ENCODE measurements around the gene UBASH3B.
A peak's percentile ranks its signal among the peaks of the same experiment; 100 is the strongest.
"Not testable (repeated sequence)": the region's sequence is repeated elsewhere in the genome, so short reads cannot be mapped to it uniquely, and the experiment has no call there.

UBASH3B gene, protein sequence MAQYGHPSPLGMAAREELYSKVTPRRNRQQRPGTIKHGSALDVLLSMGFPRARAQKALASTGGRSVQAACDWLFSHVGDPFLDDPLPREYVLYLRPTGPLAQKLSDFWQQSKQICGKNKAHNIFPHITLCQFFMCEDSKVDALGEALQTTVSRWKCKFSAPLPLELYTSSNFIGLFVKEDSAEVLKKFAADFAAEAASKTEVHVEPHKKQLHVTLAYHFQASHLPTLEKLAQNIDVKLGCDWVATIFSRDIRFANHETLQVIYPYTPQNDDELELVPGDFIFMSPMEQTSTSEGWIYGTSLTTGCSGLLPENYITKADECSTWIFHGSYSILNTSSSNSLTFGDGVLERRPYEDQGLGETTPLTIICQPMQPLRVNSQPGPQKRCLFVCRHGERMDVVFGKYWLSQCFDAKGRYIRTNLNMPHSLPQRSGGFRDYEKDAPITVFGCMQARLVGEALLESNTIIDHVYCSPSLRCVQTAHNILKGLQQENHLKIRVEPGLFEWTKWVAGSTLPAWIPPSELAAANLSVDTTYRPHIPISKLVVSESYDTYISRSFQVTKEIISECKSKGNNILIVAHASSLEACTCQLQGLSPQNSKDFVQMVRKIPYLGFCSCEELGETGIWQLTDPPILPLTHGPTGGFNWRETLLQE

GRCh38 chr11:122655527-122656072 is at the start of gene UBASH3B:
Gene UBASH3B (plus strand): TSS chr11:122655722. CDS start chr11:122656050, 328 bp downstream.
- DNase-seq, result peak; percentile 89

GRCh38 chr11:122607162-122607561 is 48.4 kb upstream of the UBASH3B start:
- DNase-seq, result not testable (repeated sequence)

- DNase-seq, result no peak
Measured at GRCh38 chr11:122612123-122612824, 43.2 kb upstream of the UBASH3B start.

- DNase-seq, result peak; percentile 28
Measured at GRCh38 chr11:122616718-122617117, 38.8 kb upstream of the UBASH3B start.

DNA sequence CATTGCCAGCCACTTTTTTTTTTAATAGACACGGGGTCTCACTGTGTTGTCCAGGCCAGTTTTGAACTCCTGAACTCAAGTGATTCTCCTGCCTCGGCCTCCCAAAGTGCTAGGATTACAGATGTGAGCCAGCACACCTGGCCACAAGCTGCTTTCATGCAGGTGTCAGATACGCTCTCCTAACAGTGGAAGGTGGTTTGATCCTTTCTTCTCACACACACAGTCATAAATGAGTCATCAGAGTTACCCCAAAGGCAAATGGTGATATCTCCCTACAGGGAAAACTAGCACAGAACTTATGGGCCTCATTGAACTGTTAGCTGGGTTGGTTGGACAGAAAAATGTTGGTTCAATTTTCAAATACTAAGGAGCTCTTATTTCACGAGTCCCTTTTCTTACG is 38.2 kb upstream of the UBASH3B start:
- no peak for DNase-seq

- DNase-seq, result no peak
Measured at GRCh38 chr11:122617926-122618325, 37.6 kb upstream of the UBASH3B start.

DNA sequence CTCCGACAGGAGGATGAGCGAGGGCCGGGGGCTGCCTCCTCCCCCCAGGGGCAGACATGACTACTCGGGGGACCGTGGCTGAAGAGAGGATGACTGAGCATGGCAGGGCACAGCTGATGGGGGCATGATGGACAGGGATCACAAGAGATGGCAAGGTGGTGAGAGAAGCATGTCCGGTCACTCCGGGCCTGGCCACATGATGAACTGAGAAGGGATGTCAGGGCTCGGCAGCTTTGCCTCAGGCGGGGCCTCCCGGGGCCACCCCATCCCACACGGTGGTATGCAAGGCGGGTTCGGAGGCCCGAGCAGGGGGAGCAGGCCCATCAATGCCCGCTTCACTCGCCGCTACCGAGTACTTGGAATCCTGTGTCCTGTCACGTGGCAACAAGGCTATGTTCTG is 36.6 kb upstream of the UBASH3B start:
- DNase-seq, result no peak

GRCh38 chr11:122619757-122620156 is 35.8 kb upstream of the UBASH3B start:
- no peak for DNase-seq

- not testable (repeated sequence) for DNase-seq
Measured at GRCh38 chr11:122625501-122625900, 30.0 kb upstream of the UBASH3B start.

DNA sequence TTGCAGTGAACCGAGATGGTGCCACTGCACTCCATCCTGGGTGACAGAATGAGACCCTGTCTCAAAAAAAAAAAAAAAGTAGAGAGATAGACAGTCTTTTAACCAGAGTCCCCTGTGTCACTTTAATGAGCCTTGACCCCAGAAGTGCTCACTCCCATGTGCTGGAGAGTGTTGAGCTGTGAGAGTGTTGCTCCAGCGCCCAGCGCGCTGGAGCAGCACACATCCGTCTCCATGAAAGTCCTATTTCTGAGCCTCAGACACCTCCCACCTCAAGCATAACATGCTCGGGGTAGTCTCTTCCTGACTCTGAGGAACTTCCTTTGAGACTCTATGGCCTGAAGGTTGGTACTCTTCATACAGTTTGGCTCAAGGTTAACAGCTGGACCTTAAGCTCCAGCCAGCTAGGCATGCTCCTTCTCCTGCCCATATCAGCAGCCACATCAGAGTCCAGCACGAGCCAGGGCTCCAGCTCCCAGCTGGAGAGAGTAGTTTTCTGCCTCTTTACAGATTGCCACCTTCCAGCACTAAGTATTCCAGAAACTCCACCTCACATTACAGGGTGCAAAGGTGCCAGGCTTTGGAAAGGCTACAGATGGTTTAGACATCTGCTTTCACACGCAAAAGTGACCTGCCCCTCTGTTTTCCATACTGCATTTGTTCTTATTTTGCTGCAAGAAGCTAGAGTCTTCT is 29.4 kb upstream of the UBASH3B start:
- DNase-seq, result no peak

DNA sequence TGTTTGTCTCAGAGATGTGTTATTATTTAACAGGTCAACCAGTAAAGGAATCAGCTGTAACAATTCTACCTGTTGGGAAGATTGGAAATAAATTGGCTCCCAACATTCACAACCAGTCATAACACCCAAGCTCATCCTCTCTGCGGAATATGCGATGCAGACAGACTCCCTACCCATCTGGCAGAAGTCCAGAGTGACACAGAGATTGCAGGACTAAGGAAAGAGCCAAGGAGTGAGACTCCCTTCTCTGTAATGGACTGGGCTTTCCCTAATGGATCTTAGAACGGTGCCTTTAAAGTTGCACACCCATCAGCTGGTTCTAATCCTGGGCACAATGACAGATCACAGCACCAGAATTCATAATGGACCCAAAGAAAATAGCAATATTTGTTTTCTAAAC is 27.8 kb upstream of the UBASH3B start:
- DNase-seq, result no peak

GRCh38 chr11:122628810-122629555 is 26.5 kb upstream of the UBASH3B start:
- peak; percentile 82 for DNase-seq

- no peak for DNase-seq
Measured at GRCh38 chr11:122632181-122632824, 23.2 kb upstream of the UBASH3B start.

- no peak for DNase-seq
Measured at GRCh38 chr11:122633219-122633829, 22.2 kb upstream of the UBASH3B start.

DNA sequence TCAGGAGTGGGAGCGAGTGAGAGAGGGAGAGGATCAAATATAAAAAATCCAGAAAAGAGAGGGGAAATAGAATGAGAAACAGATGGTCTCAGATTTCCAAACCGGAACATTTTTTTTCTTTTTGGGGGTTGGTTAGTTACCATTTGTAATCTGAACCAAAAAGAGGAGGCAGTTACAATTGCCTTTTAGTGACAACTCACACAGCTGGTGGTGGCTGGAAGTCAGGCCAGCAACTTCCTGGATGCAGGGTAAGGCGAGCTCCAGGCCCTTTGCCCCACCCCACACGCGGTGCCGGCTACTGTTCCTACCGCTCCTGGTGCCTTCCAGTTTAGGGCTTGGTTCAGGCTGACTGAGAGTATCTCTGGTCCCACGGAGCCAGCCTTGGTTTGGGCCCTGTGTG is 21.0 kb upstream of the UBASH3B start:
- peak; percentile 63 for DNase-seq

- DNase-seq, result no peak
Measured at GRCh38 chr11:122637541-122637940, 18.0 kb upstream of the UBASH3B start.

DNA sequence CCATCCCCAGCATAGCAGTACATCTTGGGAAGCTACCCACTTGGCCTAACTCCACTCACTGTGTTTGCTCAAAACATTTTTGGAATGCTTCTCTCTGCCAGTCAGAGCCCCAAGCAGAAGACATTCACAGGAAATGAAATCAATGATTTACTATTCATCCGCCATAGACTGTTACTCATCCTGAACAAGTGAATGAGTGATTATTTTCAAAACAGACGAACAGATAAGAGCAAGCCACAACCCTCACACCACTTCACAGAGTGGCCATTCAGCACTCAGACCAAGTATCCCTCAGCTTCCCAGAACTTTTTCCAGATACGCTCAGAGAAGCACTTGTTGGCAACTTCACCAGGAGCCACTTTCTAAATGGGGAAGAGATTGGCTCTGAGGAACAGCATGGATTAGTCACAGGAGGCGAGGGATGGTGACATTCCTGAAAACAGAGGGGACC is 13.0 kb upstream of the UBASH3B start:
- no peak for DNase-seq

DNA sequence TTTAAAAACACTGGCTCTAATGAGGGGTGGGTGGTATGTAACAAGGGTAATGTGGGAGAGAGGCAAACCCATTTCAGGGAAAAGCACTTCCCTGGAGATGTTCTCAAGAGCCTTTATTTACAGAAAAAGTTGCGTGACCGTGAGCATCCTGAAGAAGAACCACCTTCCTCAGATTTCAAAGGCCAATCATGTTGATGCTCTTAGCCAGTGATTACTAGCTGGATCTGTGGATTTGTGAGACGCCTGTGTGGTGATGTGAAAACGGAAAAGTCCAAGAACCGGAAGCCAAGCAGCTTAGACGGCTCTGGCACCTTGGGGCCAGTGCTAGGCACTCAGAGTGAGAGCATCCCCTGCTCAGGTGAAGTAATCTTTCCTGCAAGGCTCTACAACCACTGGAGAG is 12.6 kb upstream of the UBASH3B start:
- no peak for DNase-seq

GRCh38 chr11:122645847-122646246 is 9.7 kb upstream of the UBASH3B start:
- no peak for DNase-seq

DNA sequence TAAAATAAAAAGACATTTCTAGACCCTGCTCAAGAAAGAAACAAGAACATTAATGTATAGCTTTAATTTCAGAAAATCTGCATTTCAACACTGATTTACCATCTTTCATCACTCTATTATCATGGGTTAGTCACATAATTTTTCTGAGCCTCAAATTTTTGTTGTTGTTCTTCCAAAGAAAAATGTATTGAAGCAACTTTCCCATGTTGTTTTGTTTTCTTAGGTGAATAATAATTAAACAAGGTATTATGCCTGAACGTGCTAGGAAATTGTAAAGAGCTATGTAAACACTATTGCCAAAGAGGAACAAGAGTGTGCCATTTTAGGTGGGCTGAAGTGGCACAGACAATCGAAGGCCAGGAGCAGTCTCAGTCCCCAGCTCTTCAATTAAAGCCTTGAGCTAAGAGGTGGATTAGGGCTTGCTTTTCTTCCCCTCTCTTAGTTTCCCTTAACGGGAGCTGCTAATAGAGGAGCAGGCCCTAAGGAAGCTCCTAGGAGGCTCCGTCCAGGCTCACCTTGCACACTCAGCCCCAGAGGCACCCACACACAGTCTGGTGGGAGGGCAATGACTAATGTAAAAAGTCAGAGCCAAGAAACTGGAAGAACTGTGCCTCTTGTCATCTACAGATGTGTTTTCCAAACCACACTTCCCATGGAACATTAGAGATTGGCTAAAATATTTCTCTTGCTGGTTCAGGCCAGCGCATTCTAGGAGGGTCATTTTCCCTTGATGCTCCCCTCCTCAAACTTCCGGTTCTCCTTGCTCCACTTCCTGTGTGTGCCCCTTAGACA is 8.8 kb upstream of the UBASH3B start:
- no peak for DNase-seq

All from right hindlimb (tissue), 1 donor.